Glutamatergic neuron (in vitro differentiated cells): ENCODE results near the gene AMHR2. TPM values are rescaled to one million over a fixed set of nuclear protein-coding genes. Genes with fewer than 3 reads are reported as not detected.
"Not testable (repeated sequence)": the region's sequence is repeated elsewhere in the genome, so short reads cannot be mapped to it uniquely, and the experiment has no call there.

Source experiments
- DNase-seq: peaks from one replicate; pipeline ENCODE4 v3.0.0; 2022
- H3K27ac Mint-ChIP-seq: one replicate; pipeline ENCODE4 v1.8.0; 2020; ENCODE audit warnings: mild to moderate bottlenecking, mixed read lengths, inconsistent platforms; ENCODE audit not compliant: unreplicated experiment
- H3K27me3 Mint-ChIP-seq: one replicate; pipeline ENCODE4 v1.8.0; 2020; ENCODE audit warnings: mild to moderate bottlenecking, moderate library complexity, mixed read lengths, inconsistent platforms; ENCODE audit not compliant: unreplicated experiment
- H3K36me3 Mint-ChIP-seq: one replicate; pipeline ENCODE4 v1.8.0; 2020; ENCODE audit warnings: mild to moderate bottlenecking, mixed read lengths, inconsistent platforms; ENCODE audit not compliant: unreplicated experiment
- H3K4me1 Mint-ChIP-seq: one replicate; pipeline ENCODE4 v1.8.0; 2020; ENCODE audit warnings: mild to moderate bottlenecking, low read depth, mixed read lengths, inconsistent platforms; ENCODE audit not compliant: unreplicated experiment
- H3K4me3 Mint-ChIP-seq: one replicate; pipeline ENCODE4 v1.8.0; 2020; ENCODE audit warnings: mild to moderate bottlenecking, mixed read lengths, inconsistent platforms; ENCODE audit not compliant: unreplicated experiment
- H3K9me3 Mint-ChIP-seq: one replicate; pipeline ENCODE4 v1.8.0; 2020; ENCODE audit warnings: mild to moderate bottlenecking, moderate library complexity, mixed read lengths, inconsistent platforms; ENCODE audit not compliant: unreplicated experiment
- CTCF ChIP-seq: fragments of 200-600 bp; sonication (generic); IDR thresholded peaks from one replicate; pipeline ENCODE4 v1.5.0; 2021; ENCODE audit not compliant: partially characterized antibody, unreplicated experiment
- total RNA-seq: library from RNA; stranded (reverse); fragmentation: NEBNext Ultra II Directional; extraction: Animal tissue kit (Norgen Biotek cat#: 25700); gene quantifications from one replicate; pipeline ENCODE4 v1.2.1, GENCODE V29; 2021; ENCODE audit not compliant: unreplicated experiment

AMHR2 gene
- total RNA-seq, 1 donor from 2014 or later: not detected

- TF ChIP-seq CTCF: no peak
- Mint-ChIP-seq H3K4me1 (peaks cover 4% of the 10 kb centered on the region), H3K27me3 (peaks cover 4% of the 10 kb centered on the region), H3K9me3 (no peaks in the 10 kb centered on the region), H3K4me3 (no peak overlapping the region), H3K27ac (no peak overlapping the region), H3K36me3 (peaks cover 4% of the 10 kb centered on the region)
- no peak for DNase-seq
Measured at GRCh38 chr12:53427905-53428594, 4.4 kb downstream of the AMHR2 start.

- peaks cover 4% of the 10 kb centered on the region for H3K36me3 Mint-ChIP-seq
- no peak for DNase-seq
- H3K27ac Mint-ChIP-seq: peak overlapping the region; percentile 52
- peaks cover 4% of the 10 kb centered on the region for H3K27me3 Mint-ChIP-seq
- no peaks in the 10 kb centered on the region for H3K9me3 Mint-ChIP-seq
- no peak for TF ChIP-seq CTCF
- peaks cover 4% of the 10 kb centered on the region for H3K4me1 Mint-ChIP-seq
- H3K4me3 Mint-ChIP-seq: no peak overlapping the region
Measured at GRCh38 chr12:53428741-53429140, 5.1 kb downstream of the AMHR2 start.

DNA sequence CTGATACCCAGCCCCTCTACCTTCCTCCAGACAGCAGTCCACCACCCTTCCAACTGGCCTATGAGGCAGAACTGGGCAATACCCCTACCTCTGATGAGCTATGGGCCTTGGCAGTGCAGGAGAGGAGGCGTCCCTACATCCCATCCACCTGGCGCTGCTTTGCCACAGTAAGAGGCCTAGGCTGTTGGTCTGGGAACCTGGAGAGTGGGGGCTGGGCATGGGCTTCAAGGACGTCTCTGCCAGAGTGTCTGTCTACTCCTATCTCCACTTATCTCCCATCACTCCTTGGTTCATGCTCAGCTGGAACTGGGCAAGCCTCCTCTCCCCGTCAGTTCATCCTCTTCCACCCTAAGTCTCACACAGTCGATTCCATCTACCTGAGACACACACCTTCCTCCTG, 6.5 kb downstream of the AMHR2 start:
- H3K27me3 Mint-ChIP-seq: peaks cover 4% of the 10 kb centered on the region
- peak overlapping the region; percentile 66 for H3K4me3 Mint-ChIP-seq
- peaks cover 4% of the 10 kb centered on the region for H3K4me1 Mint-ChIP-seq
- H3K36me3 Mint-ChIP-seq: peaks cover 4% of the 10 kb centered on the region
- no peak overlapping the region for H3K27ac Mint-ChIP-seq
- no peak for TF ChIP-seq CTCF
- no peaks in the 10 kb centered on the region for H3K9me3 Mint-ChIP-seq
- DNase-seq: no peak

DNA sequence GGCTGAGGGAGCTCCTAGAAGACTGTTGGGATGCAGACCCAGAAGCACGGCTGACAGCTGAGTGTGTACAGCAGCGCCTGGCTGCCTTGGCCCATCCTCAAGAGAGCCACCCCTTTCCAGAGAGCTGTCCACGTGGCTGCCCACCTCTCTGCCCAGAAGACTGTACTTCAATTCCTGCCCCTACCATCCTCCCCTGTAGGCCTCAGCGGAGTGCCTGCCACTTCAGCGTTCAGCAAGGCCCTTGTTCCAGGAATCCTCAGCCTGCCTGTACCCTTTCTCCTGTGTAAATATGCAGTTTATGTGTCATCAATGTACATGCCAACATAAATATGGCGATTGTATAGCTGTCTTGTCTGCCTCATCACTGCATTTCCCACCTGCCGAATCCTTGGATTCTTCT, 7.5 kb downstream of the AMHR2 start:
- no peak overlapping the region for H3K4me3 Mint-ChIP-seq
- no peak for DNase-seq
- no peak for TF ChIP-seq CTCF
- H3K27me3 Mint-ChIP-seq: peaks cover 4% of the 10 kb centered on the region
- peaks cover 4% of the 10 kb centered on the region for H3K4me1 Mint-ChIP-seq
- no peak overlapping the region for H3K27ac Mint-ChIP-seq
- H3K36me3 Mint-ChIP-seq: peaks cover 4% of the 10 kb centered on the region
- H3K9me3 Mint-ChIP-seq: no peaks in the 10 kb centered on the region

DNA sequence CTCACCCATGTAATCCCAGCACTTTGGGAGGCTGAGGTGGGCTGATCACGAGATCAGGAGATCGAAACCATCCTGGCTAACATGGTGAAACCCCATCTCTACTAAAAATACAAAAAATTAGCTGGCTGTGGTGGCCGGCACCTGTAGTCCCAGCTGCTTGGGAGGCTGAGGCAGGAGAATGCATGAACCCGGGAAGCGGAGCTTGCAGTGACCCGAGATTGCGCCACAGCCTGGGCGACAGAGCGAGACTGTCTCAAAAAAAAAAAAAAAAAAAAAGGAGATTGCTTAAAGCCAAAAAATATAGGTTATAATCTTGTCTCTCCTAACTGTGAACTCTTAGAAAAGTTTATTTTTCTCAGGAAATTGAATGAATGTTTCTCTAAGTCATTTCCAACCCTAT, 11.7 kb downstream of the AMHR2 start:
- H3K36me3 Mint-ChIP-seq, DNase-seq, H3K4me1 Mint-ChIP-seq, H3K27me3 Mint-ChIP-seq, H3K4me3 Mint-ChIP-seq, H3K27ac Mint-ChIP-seq, H3K9me3 Mint-ChIP-seq: not testable (repeated sequence)

GRCh38 chr12:53439582-53439981, 15.9 kb downstream of the AMHR2 start:
- not testable (repeated sequence) for H3K4me3 Mint-ChIP-seq, DNase-seq, H3K9me3 Mint-ChIP-seq, H3K36me3 Mint-ChIP-seq, H3K4me1 Mint-ChIP-seq, H3K27me3 Mint-ChIP-seq
- H3K27ac Mint-ChIP-seq: peak overlapping the region; percentile 26
